Esophagus squamous epithelium (tissue), 5 donors: ENCODE data around the gene BCL7B. TPM values are rescaled to one million over a fixed set of nuclear protein-coding genes. Genes with fewer than 3 reads are reported as not detected.
A peak's percentile ranks its signal among the peaks of the same experiment; 100 is the strongest.
"Not testable (repeated sequence)": the region's sequence is repeated elsewhere in the genome, so short reads cannot be mapped to it uniquely, and the experiment has no call there.

Experiments used
- DNase-seq: peaks from one replicate; lab custom pipeline; 2025; lab: John Stamatoyannopoulos, UW
- H3K27ac ChIP-seq, 4 donors: fragments of 200-600 bp; sonication (generic); one replicate each; pipeline ENCODE4 v1.5.1; 2016 to 2019; ENCODE audit warnings: mild to moderate bottlenecking in 1 of 4
- H3K27me3 ChIP-seq, 4 donors: fragments of 200-600 bp; sonication (generic); 1 replicate in 3 of 4; 2 replicates in 1 of 4; pipeline versions ENCODE4 v1.5.1 to v1.6.0; 2017 to 2021; ENCODE audit warnings: antibody characterized with exemption in 1 of 4
- H3K36me3 ChIP-seq, 3 donors: fragments of 200-600 bp; sonication (generic); one replicate each; pipeline ENCODE4 v1.5.1; 2016 to 2019
- H3K4me1 ChIP-seq, 3 donors: fragments of 200-600 bp; sonication (generic); one replicate each; pipeline ENCODE4 v1.5.1; 2017 to 2019
- H3K4me3 ChIP-seq, 4 donors: fragments of 200-600 bp; sonication (generic); 1 replicate in 3 of 4; 2 replicates in 1 of 4; pipeline ENCODE4 v1.5.1; 2016 to 2019; ENCODE audit warnings: mild to moderate bottlenecking in 2 of 4, moderate library complexity in 1 of 4
- H3K9me3 ChIP-seq, 3 donors: fragments of 200-600 bp; sonication (generic); one replicate each; pipeline ENCODE4 v1.5.1; 2016 to 2019
- CTCF ChIP-seq, 6 experiments: fragments of 450-650 bp in 4 of 6; fragments of 200-600 bp in 2 of 6; sonication (generic) in 2 of 6; IDR thresholded peaks; one replicate each; pipeline ENCODE4 v1.5.1; 2016 to 2019; ENCODE audit warnings: antibody characterized with exemption in 6 of 6, mild to moderate bottlenecking in 4 of 6, moderate library complexity in 4 of 6
- POLR2A ChIP-seq, 4 donors: fragments of 450-650 bp; IDR thresholded peaks; one replicate each; pipeline ENCODE4 v1.6.1; 2017; ENCODE audit warnings: antibody characterized with exemption in 4 of 4, mild to moderate bottlenecking in 4 of 4, moderate library complexity in 3 of 4
- WGBS, 2 donors: methylation state at CpG; one replicate each; pipeline ENCODE4 v1.1.5; 2018; 5-methylcytosine and 5-hydroxymethylcytosine counted together
- intact Hi-C: fragments of 100-400 bp; cut with DNase I; formaldehyde crosslinking; loops from one replicate; pipeline ENCODE4 v1.15.0; 2022
- total RNA-seq, 4 donors: library from RNA; depleted of rRNA; stranded (reverse); fragments of >200 nt; gene quantifications; one replicate each; pipeline ENCODE4 v1.1.0, GENCODE V29; 2016
- donor health status: DM: yes; HTN: yes; CAD: no.

Gene BCL7B
- total RNA-seq, 4 donors from 2014 or later, result 39.8 to 55.3 (median 43.0) TPM

DNA sequence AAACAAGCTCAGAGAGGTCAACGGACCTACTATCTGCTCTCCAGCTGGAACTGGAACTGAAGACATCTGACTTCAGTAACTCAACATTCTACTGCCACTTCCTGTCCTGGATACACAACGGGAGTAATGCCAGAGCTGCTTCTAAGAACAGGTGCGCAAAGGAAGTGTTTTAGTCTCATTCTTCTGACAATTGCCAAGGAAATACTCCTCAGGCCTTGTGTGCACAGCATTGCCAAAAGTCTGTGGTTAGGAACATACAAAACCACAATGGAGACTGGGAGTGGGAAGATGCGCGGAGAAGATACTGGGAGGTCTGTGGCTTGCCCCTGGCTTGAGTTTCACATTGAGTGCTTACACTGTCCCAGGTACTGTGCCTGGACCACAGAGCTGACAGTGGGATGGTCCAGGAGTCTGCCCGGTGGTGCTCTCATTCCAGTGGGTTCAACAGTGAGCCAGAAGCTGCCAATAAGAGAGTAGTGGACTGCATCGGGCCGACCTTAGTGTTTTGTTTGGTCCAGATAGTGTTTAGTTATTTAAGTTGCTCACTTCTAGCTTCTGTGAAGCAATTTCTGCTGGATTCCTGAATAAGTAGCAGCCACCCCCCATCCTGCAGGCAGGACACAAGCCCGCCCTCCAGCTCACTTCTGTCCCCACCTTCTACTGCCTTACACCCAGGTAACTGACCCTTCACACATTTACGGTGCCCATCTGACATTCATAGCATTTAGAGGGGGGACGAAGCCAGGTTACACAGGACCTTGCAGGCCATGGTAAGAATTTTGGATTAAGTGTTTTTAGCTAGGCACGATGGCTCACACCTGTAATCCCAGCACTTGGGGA is 10.6 kb upstream of the BCL7B start:
- H3K9me3 ChIP-seq, result no peaks in the 10 kb centered on the region
- H3K27me3 ChIP-seq, result no peaks in the 10 kb centered on the region
- intact Hi-C loops, result no loop called here
- H3K27ac ChIP-seq, result no peak overlapping the region
- H3K4me3 ChIP-seq, result no peak overlapping the region
- H3K36me3 ChIP-seq, result peaks cover 32 to 54% (median 33%) of the 10 kb centered on the region in 3 donors
- no peak for DNase-seq
- peaks cover 0 to 8% (median 0%) of the 10 kb centered on the region in 3 donors for H3K4me1 ChIP-seq
- 60% methylated on average over 11 to 12 of the region's 12 CpGs for WGBS, 2 donors
- no peak for TF ChIP-seq CTCF (IDR thresholded peaks at IDR 0.05)
- no peak for TF ChIP-seq POLR2A (IDR thresholded peaks at IDR 0.05)

GRCh38 chr7:73567140-73567539 is 9.7 kb upstream of the BCL7B start:
- TF ChIP-seq POLR2A (IDR thresholded peaks at IDR 0.05) (no peak), CTCF (IDR thresholded peaks at IDR 0.05) (no peak)
- Histone ChIP-seq H3K4me3 (no peak overlapping the region), H3K9me3 (no peaks in the 10 kb centered on the region), H3K4me1 (peaks cover 0 to 8% (median 0%) of the 10 kb centered on the region in 3 donors), H3K27ac (no peak overlapping the region), H3K36me3 (peaks cover 22 to 45% (median 25%) of the 10 kb centered on the region in 3 donors), H3K27me3 (no peaks in the 10 kb centered on the region)
- intact Hi-C loops, result no loop called here
- WGBS, 2 donors, result 90% methylated on average over 2 to 3 of the region's 4 CpGs
- DNase-seq, result no peak

DNA sequence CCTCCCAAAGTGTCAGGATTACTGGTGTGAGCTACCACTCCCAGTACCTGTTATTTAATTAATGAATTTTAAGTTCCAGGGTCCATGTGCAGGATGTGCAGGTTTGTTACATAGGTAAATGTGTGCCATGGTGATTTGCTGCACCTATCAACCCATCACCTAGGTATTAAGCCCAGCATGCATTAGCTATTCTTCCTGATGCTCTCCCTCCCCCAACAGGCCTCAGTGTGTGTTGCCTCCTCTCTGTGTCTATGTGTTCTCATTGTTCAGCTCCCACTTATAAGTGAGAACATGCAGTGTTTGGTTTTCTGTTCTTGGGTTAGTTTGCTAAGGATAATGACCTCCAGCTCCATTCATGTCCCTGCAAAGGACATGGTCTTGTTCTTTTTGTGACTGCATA is 8.9 kb upstream of the BCL7B start:
- intact Hi-C loops, H3K27ac ChIP-seq, DNase-seq, H3K4me1 ChIP-seq, H3K9me3 ChIP-seq, H3K27me3 ChIP-seq: not testable (repeated sequence)
- Histone ChIP-seq H3K36me3 (peaks cover 15 to 38% (median 18%) of the 10 kb centered on the region in 3 donors), H3K4me3 (peak overlapping the region in 2 of 4 donors; percentile 14 to 55)

DNA sequence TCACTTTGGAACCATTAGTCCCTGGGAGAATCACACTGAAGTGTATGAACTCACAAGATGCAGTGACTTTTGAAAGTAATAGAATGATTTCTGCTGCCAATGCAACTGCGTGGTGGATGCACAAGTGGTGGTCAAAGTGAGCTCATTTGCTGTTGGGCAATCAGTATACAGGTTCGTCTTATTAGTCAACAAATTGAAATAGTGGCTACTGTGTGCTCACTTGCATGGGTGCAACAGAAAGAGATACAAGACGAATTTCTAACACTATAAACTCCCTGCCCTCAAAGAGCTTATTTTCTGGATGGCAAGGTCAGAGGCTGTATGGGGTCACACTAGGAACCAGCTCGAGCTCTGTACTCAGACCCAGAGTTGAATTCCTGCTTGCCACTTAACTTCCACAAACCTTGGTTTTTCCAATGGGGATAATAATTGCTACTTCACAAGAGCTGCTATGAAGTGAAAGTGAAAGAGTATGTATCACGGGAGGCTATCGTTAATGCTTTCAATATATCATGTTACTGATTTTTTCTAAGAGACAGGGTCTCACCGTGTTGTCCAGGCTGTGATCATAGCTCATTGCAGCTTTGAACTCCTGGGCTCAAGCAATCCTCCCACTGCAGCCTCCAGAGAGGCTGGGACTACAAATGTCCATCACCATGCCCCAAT is 8.3 kb upstream of the BCL7B start:
- Histone ChIP-seq H3K4me3 (peak overlapping the region in 3 of 4 donors; percentile 14 to 55 (median 15)), H3K27me3 (no peaks in the 10 kb centered on the region), H3K4me1 (peaks cover 0 to 8% (median 0%) of the 10 kb centered on the region in 3 donors), H3K27ac (no peak overlapping the region), H3K9me3 (no peaks in the 10 kb centered on the region), H3K36me3 (peaks cover 9 to 32% (median 11%) of the 10 kb centered on the region in 3 donors)
- TF ChIP-seq CTCF (IDR thresholded peaks at IDR 0.05) (no peak), POLR2A (IDR thresholded peaks at IDR 0.05) (no peak)
- WGBS, 2 donors, result 30 to 42% methylated on average over 7 of the region's 7 CpGs
- DNase-seq, result no peak
- intact Hi-C loops, result no loop called here

GRCh38 chr7:73560109-73560835 is 2.8 kb upstream of the BCL7B start:
- TF ChIP-seq POLR2A (IDR thresholded peaks at IDR 0.05) (no peak), CTCF (IDR thresholded peaks at IDR 0.05) (no peak)
- intact Hi-C loops, result no loop called here
- 50 to 55% methylated on average over 11 of the region's 11 CpGs for WGBS, 2 donors
- Histone ChIP-seq H3K4me3 (no peak overlapping the region), H3K27ac (no peak overlapping the region), H3K27me3 (no peaks in the 10 kb centered on the region), H3K36me3 (no peaks in the 10 kb centered on the region), H3K9me3 (no peaks in the 10 kb centered on the region), H3K4me1 (peaks cover 0 to 22% (median 13%) of the 10 kb centered on the region in 3 donors)
- DNase-seq, result no peak
